Hepatocyte (in vitro differentiated cells): ENCODE results near the gene SPDEF.

ENCODE experiments used
- CTCF ChIP-seq: fragments of 200-600 bp; sonication (generic); IDR thresholded peaks from 2 replicates; pipeline ENCODE4 v1.5.1; 2016; ENCODE audit warnings: antibody characterized with exemption, mild to moderate bottlenecking; ENCODE audit not compliant: poor library complexity
- EZH2phosphoT487 ChIP-seq: fragments of 200-600 bp; sonication (generic); IDR thresholded peaks from one replicate; pipeline ENCODE4 v1.6.1; 2018; ENCODE audit warnings: antibody characterized with exemption, mild to moderate bottlenecking, low read depth, moderate library complexity; ENCODE audit not compliant: unreplicated experiment, severe bottlenecking

- TF ChIP-seq CTCF, result no peak
- TF ChIP-seq EZH2phosphoT487, result no peak
These were observed 17.5 kb upstream of the SPDEF start for GRCh38 chr6:34573567-34574183.
